Caco-2 (cell line): Measurements from ENCODE around the gene GLP1R. TPM values are rescaled to one million over a fixed set of nuclear protein-coding genes. Genes with fewer than 3 reads are reported as not detected.

Source experiments
- BruUV-seq: library from RNA; stranded (reverse); fragments of 400-500 nt; replicated peaks from 2 replicates; lab custom pipeline; 2021; lab: Mats Ljungman, UMichigan
- CTCF ChIA-PET: fragments of 300-600 bp; sonication (Branson Sonifier 250); formaldehyde crosslinking; loops from one replicate; lab custom pipeline; 2022; ENCODE audit warnings: antibody characterized with exemption; lab: Charles Lee
- POLR2A ChIA-PET: fragments of 300-600 bp; sonication (Branson Sonifier 250); formaldehyde crosslinking; loops from one replicate; lab custom pipeline; 2022; ENCODE audit warnings: antibody characterized with exemption; lab: Charles Lee
- DNase-seq, 2 experiments: peaks; one replicate each; pipeline versions ENCODE4 v3.0.0 to v3.0.0-alpha.2; 2020 to 2022
- H3K27me3 ChIP-seq: replicated peaks from 2 replicates; pipeline ENCODE4 v1.6.0; 2011; ENCODE audit warnings: low read length; ENCODE audit not compliant: control insufficient read depth, insufficient read depth
- H3K36me3 ChIP-seq: 2 replicates; pipeline ENCODE4 v1.5.1; 2011; ENCODE audit warnings: low read length; ENCODE audit not compliant: control insufficient read depth, insufficient read depth
- H3K4me1 ChIP-seq: fragments of 250-450 bp; sonication (Bioruptor Pico); 2 replicates; pipeline ENCODE4 v1.5.1; 2020; ENCODE audit warnings: mild to moderate bottlenecking
- H3K4me3 ChIP-seq: 2 replicates; pipeline ENCODE4 v1.5.1; 2011; ENCODE audit warnings: low read depth, mild to moderate bottlenecking, control low read depth, low read length
- H3K9me3 ChIP-seq: fragments of 250-450 bp; sonication (Bioruptor Pico); 2 replicates; pipeline ENCODE4 v1.5.1; 2020; ENCODE audit warnings: mild to moderate bottlenecking, moderate library complexity
- H3K27ac Mint-ChIP-seq: one replicate; pipeline ENCODE4 v1.8.0; 2022; ENCODE audit warnings: mixed read lengths; ENCODE audit not compliant: unreplicated experiment
- H3K27me3 Mint-ChIP-seq: one replicate; pipeline ENCODE4 v1.8.0; 2022; ENCODE audit warnings: mixed read lengths; ENCODE audit not compliant: insufficient read depth, unreplicated experiment
- H3K36me3 Mint-ChIP-seq: one replicate; pipeline ENCODE4 v1.8.0; 2022; ENCODE audit warnings: mild to moderate bottlenecking, mixed read lengths; ENCODE audit not compliant: insufficient read depth, unreplicated experiment
- H3K4me1 Mint-ChIP-seq: one replicate; pipeline ENCODE4 v1.8.0; 2022; ENCODE audit warnings: low read depth, mixed read lengths; ENCODE audit not compliant: unreplicated experiment
- H3K4me3 Mint-ChIP-seq: one replicate; pipeline ENCODE4 v1.8.0; 2022; ENCODE audit warnings: mild to moderate bottlenecking, moderate library complexity, mixed read lengths; ENCODE audit not compliant: unreplicated experiment
- H3K9me3 Mint-ChIP-seq: one replicate; pipeline ENCODE4 v1.8.0; 2022; ENCODE audit warnings: mixed read lengths; ENCODE audit not compliant: unreplicated experiment
- CTCF ChIP-seq, 2 experiments: fragments of 200-600 bp in 1 of 2; IDR thresholded peaks; 1 replicate in 1 of 2; 2 replicates in 1 of 2; pipeline versions ENCODE4 v1.5.1 to v1.8.0; 2011 to 2022; ENCODE audit warnings: antibody characterized with exemption in 1 of 2, control low read depth in 1 of 2, inconsistent platforms in 1 of 2, low read depth in 1 of 2, low read length in 1 of 2, mild to moderate bottlenecking in 1 of 2, moderate library complexity in 1 of 2; ENCODE audit not compliant: insufficient read depth in 1 of 2, severe bottlenecking in 1 of 2, unreplicated experiment in 1 of 2
- intact Hi-C: fragments of 100-400 bp; cut with micrococcal nuclease; formaldehyde crosslinking; loops from one replicate; pipeline ENCODE4 v1.10.0; 2022; ENCODE audit not compliant: unreplicated experiment
- total RNA-seq: library from RNA; stranded (reverse); gene quantifications from 2 replicates; pipeline ENCODE4 v1.2.3, GENCODE V29; 2022

The GLP1R gene
- total RNA-seq, 1 experiment from 2014 or later, result not detected

DNA sequence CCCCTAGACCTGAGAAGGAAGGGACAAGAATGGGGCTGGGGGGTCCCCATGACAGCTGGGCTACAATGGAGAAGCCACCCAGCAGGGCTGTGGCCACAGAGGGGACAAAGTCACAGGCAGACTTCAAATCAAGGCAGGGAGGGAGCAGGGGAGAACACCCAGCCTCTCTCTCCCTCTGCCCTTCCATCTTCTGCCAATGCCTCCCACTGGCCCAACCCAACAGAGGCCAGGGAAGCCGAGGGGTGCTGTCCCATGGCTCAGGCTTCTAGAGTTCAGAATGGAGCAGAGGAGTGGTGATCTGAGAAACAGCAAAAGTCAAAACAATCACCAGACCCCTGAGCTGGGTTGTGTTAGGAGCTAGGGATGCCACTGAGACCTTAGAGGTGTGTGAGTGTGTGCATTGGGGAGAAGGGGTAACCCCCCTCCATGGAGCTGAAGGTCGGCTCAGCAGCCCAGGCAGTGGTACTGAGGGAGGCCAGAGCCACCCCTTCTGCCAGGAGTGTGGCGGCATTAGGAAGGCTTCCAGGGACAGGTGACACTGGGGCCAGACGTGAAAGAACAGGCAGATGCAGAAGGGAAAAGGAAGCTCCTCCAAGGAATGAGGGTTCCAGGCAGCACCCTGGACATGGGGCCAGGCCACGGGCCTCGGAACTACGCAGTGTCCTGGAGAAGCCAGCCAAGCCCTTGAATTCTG is 12.0 kb downstream of the GLP1R start:
- CTCF ChIA-PET, result interaction anchor here (1.1 kb wide), 1 partner anchor 31 kb away, joined by 3 read pairs; no protein-coding TSS in a partner anchor
- no TSS peak for BruUV-seq

DNA sequence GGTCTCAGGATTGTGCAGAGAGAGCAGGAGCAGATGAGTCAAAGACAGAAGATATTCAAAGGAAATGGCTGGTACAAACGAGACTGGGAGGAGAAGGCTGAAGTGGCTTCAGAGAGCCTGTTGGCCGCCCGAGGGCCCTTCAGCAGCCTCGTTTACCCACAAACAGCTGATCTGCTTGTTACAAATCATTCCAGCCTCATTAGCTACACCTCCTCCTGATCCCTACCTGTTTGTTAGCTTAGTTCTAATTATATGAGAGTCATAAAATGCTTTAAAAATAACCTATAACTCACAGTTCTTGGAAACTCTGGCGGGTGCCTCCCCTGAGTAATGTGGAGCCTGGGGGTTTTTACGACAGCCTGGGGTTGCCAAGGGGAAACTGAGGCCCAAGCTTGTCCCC is 12.6 kb downstream of the GLP1R start:
- no peaks in the 10 kb centered on the region for H3K36me3 Mint-ChIP-seq
- ChIA-PET POLR2A (interaction anchor here (0.6 kb wide), 1 partner anchor 358 kb away, joined by 6 read pairs; no protein-coding TSS in a partner anchor), CTCF (interaction anchor here (1.1 kb wide), 1 partner anchor 31 kb away, joined by 3 read pairs; no protein-coding TSS in a partner anchor)
- peaks cover 41% of the 10 kb centered on the region for H3K4me1 Mint-ChIP-seq
- no peaks in the 10 kb centered on the region for H3K9me3 Mint-ChIP-seq
- Histone ChIP-seq H3K4me1 (peaks cover 43% of the 10 kb centered on the region), H3K36me3 (no peaks in the 10 kb centered on the region), H3K4me3 (no peak overlapping the region), H3K9me3 (no peaks in the 10 kb centered on the region), H3K27me3 (no peaks in the 10 kb centered on the region)
- H3K4me3 Mint-ChIP-seq, result no peak overlapping the region
- DNase-seq, result no peak
- intact Hi-C loops, result loop anchor here (5.0 kb wide), 1 partner anchor 89 kb away; no protein-coding TSS in a partner anchor
- H3K27ac Mint-ChIP-seq, result no peak overlapping the region
- TF ChIP-seq CTCF (IDR thresholded peaks at IDR 0.05; ENCODE audit: insufficient read depth in 1 of 2, low read depth in 1 of 2, low read length in 1 of 2, severe bottlenecking in 1 of 2, unreplicated experiment in 1 of 2), result no peak
- BruUV-seq, result no TSS peak
- H3K27me3 Mint-ChIP-seq, result no peaks in the 10 kb centered on the region

More for the DNA sequence above, 12.0 kb downstream of the GLP1R start:
- no peaks in the 10 kb centered on the region for H3K27me3 Mint-ChIP-seq
- H3K4me3 Mint-ChIP-seq, result no peak overlapping the region
- no peak for TF ChIP-seq CTCF (IDR thresholded peaks at IDR 0.05; ENCODE audit: insufficient read depth in 1 of 2, low read depth in 1 of 2, low read length in 1 of 2, severe bottlenecking in 1 of 2, unreplicated experiment in 1 of 2)
- DNase-seq, result no peak
- POLR2A ChIA-PET, result no interaction called here
- Histone ChIP-seq H3K36me3 (no peaks in the 10 kb centered on the region), H3K4me3 (no peak overlapping the region), H3K27me3 (no peaks in the 10 kb centered on the region), H3K9me3 (no peaks in the 10 kb centered on the region), H3K4me1 (peaks cover 43% of the 10 kb centered on the region)
- no peaks in the 10 kb centered on the region for H3K9me3 Mint-ChIP-seq
- intact Hi-C loops, result loop anchor here (5.0 kb wide), 1 partner anchor 88 kb away; no protein-coding TSS in a partner anchor
- H3K27ac Mint-ChIP-seq, result no peak overlapping the region
- no peaks in the 10 kb centered on the region for H3K36me3 Mint-ChIP-seq
- H3K4me1 Mint-ChIP-seq, result peaks cover 41% of the 10 kb centered on the region

DNA sequence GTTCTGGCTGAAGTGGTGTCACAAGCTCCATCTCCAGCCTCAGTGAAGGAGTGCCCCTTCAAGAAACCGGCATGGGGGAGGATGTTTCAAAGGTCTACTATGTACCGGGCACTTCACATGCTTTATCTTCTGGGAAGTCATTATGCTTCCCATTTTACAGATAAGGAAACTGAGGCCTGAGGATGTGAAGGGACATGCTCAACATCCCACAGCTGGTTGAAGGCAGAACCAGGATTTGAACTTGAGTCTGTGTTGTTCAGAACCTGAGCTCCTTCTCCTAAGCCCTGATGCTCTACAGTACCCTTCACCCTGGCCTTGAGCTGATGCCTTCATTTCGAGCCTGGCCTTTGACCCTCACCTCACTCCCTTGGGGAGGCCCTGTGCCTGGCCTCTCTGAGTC is 13.0 kb downstream of the GLP1R start:
- BruUV-seq, result no TSS peak
- no peaks in the 10 kb centered on the region for H3K27me3 Mint-ChIP-seq
- no peaks in the 10 kb centered on the region for H3K9me3 Mint-ChIP-seq
- no peak overlapping the region for H3K4me3 Mint-ChIP-seq
- H3K36me3 Mint-ChIP-seq, result no peaks in the 10 kb centered on the region
- Histone ChIP-seq H3K36me3 (no peaks in the 10 kb centered on the region), H3K4me3 (no peak overlapping the region), H3K27me3 (no peaks in the 10 kb centered on the region), H3K9me3 (no peaks in the 10 kb centered on the region), H3K4me1 (peaks cover 43% of the 10 kb centered on the region)
- no peak for DNase-seq
- TF ChIP-seq CTCF (IDR thresholded peaks at IDR 0.05; ENCODE audit: insufficient read depth in 1 of 2, low read depth in 1 of 2, low read length in 1 of 2, severe bottlenecking in 1 of 2, unreplicated experiment in 1 of 2), result no peak
- peaks cover 41% of the 10 kb centered on the region for H3K4me1 Mint-ChIP-seq
- intact Hi-C loops, result loop anchor here (5.0 kb wide), 1 partner anchor 89 kb away; no protein-coding TSS in a partner anchor
- no peak overlapping the region for H3K27ac Mint-ChIP-seq
- ChIA-PET POLR2A (interaction anchor here (0.6 kb wide), 1 partner anchor 358 kb away, joined by 6 read pairs; no protein-coding TSS in a partner anchor), CTCF (interaction anchor here (1.1 kb wide), 1 partner anchor 30 kb away, joined by 3 read pairs; no protein-coding TSS in a partner anchor)
